ENCODE data around the gene PSMD9.
"Not testable (repeated sequence)": the region's sequence is repeated elsewhere in the genome, so short reads cannot be mapped to it uniquely, and the experiment has no call there.

Gene PSMD9

DNA sequence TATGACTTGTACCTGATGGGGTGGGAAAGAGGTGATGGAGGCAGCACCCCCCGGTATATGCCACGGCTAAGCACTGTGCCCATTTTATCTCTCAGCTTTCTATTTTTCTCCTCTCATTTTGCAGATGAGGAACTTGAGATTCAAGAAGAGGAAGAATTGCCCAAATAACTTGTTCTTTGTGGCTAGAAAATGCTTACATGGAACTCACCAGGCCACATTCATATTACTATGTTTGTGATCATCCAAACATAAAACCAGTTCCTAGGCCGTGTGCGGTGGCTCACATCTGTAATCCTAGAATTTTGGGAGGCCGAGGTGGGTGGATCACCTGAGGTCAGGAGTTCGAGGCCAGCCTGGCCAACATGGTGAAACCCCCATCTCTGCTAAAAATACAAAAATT is 14.5 kb upstream of the PSMD9 start:
- no peak for DNase-seq

DNA sequence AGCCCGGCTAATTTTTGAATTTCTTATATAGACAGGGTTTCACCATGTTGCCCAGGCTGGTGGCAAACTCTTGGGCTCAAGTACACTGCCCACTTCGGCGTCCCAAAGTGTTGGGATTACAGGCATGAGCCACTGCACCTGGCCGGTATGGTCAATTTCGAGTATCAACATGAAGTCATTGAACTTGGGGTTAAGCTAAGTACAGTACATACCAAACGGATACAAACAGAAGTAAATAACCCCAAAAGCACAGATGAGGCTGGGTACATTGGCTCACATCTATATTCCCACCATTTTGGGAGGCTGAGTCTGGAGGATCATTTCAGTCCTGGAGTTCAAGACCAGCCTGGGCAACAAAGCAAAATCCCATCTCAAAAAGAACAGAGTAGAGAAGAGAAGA is 13.0 kb upstream of the PSMD9 start:
- DNase-seq = no peak

DNA sequence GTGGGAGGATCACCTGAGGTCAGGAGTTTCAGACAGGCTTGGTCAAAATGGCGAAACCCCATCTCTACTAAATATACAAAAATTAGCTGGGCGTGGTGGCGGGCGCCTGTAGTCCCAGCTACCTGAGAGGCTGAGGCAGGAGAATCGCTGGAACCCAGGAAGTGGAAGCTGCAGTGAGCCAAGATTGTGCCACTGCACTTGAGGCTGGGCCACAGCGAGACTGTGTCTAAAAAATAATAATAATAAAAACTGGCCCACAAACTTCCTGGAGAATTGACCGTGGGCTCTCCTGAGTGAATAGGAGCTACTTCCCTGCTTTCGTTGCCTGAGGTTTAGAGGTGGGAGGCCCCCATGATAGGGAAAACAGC is 12.5 kb upstream of the PSMD9 start:
- DNase-seq = not testable (repeated sequence)

DNA sequence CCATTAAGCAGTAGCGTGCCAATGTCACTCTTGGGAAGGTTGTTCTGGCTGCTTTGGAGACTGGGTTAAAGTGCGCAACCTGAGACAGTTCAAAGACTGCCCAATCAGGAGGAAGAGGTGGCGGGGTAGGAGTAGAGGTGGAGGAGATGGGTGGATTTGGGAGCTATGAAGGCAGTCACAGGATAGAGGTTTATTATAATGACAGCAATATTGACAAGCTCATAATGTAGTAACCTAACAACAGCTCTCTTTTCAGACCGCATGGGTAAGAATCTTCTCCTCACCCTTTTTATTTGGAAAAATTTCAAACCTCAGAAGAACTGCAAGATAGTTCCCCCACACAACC is 5.3 kb upstream of the PSMD9 start:
- no peak for DNase-seq

DNA sequence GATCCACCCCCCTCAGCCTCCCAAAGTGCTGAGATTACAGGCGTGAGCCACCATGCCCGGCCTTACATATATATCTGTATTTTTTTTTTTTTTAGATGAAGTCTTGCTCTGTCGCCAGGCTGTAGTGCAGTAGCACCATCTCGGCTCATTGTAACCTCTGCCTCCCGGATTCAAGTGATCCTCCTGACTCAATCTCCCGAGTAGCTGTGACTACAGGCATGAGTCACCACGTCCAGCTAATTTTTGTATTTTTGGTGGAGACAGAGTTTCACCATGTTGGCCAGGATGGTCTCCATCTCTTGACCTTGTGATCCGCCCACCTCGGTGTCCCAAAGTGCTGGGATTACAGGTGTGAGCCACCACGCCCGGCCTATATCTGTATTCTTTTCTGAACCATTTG is 3.5 kb upstream of the PSMD9 start:
- not testable (repeated sequence) for DNase-seq

DNA sequence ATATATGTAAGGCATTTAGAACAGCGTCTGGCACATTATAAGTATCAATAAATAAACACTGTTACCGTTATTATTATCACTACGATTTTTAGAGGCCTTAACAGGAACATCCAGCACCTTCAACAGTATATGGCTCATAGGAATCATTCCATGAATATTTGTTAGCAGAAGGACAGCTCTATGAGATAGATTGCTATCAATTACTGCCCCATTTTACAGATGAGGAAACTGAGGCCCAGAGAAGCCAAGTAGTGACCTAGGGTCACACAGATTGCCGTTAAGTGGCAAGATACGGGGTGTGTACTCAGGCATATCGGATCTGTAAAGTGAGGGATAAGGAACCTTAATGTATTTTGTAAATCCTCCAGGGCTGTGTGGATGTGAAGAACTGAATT is 510 bp upstream of the PSMD9 start:
- DNase-seq = no peak

DNA sequence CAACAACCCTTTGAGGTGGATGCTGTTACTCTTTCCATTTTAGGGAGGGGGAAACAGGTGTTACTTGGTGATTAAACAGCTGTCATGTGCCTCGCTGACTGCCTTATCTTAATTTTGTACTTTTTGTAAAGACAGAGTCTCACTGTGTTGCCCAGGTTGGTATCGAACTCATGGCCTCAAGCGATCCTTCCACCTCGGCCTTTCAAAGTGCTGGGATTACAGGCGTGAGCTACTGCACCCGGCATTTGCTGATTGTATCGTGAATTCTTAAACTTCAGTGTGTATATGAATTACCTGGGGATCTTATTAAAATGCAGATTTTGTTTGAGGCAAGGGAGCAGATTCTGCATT is 659 bp downstream of the PSMD9 start:
- no peak for DNase-seq

DNA sequence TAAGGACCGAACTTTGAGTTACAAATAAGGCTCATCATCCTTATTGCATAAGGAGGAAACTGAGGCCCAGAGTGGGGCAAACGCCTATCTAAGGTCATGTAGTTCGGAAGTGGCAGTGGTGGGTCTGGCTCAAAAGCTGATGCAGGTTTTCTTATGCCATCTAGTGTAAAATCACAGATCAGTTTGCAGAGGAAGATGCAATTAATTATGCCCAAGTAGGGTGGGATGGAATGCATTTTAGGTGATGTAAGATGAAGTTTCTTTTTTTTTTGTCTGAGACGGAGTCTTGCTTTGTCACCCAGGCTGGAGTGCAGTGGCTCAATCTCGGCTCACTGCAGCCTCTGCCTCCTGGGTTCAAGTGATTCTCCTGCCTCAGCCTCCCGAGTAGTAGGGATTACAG is 1.1 kb downstream of the PSMD9 start:
- not testable (repeated sequence) for DNase-seq

DNA sequence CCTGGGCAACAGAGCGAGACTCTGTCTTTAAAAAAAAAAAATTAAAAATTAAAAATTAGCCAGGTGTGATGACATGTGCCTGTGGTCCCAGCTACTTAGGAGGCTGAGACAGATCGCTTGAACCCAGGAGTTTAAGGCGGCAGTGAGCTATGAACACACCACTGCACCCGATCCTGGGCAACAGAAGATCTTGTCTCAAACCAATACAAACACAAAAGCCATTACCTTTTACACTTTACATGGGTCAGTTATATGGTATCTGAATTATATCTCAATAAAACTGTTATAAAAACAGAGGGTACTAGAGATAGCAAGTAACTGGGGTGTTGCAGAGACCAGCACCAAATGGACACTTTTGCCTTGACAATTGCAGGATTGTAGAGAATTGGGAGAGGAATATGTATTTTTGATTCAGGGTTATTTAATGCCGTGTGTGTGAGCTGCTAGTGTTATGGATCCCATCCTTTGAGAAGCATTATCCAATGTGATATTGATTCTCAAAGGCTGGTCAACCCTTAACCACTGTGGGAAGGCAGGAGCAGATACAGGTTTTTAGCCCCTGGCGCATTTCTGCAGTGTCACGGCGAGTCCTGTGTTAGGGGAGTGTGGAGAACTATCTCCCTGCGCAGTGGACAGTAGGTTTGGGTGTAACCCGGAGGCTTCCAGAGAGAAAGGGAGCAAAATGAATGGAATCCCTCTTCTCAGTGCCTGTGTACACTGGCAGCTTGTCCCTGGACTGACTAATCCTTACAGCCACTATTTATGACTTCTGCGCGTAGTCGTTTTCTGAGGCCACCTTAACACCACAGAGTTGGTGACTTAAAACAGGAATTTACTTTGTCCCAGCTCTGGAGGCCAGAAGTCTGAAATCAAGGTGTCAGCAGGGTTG is 4.3 kb downstream of the PSMD9 start:
- no peak for DNase-seq

DNA sequence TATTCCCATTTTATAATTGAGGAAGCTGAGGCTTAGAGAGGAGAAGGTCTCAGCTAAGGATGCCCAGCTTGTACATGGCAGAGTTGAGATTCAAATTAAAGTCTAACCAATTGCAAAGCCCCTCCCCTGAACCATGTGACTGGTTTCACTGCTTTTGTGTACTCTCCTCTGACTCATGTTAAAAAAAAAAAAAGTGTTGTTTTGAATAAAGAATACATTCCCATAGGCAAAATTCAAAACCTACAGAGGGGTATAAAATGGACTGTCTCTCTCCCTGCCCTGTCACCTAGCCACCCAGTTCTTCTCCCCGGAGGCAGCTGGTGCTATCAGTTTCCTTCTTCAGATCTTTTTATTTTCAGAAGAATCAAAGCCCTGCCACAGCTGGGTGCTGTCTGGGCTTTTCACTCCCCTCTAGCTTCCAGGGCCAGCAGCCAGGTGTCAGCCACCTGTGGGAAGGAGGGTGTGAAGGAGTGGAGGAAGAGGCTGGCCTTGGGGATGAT is 5.4 kb downstream of the PSMD9 start:
- DNase-seq = peak in 1 of 2 donors; percentile 20

DNA sequence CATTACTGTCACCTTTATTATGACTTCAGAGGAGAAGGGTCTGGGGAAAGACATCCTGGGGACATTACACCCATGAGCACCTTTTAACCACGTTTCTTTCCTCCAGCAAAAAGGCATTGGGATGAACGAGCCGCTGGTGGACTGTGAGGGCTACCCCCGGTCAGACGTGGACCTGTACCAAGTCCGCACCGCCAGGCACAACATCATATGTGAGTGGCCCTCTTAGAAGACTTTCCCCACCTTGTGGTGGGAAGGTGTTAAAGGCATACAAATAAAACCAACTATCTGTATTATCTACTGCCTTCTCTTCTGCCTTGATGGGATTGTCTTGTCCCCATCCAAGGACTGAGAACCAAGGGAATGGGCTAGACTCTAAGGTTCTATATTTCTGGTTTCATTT is 6.0 kb downstream of the PSMD9 start:
- no peak for DNase-seq

DNA sequence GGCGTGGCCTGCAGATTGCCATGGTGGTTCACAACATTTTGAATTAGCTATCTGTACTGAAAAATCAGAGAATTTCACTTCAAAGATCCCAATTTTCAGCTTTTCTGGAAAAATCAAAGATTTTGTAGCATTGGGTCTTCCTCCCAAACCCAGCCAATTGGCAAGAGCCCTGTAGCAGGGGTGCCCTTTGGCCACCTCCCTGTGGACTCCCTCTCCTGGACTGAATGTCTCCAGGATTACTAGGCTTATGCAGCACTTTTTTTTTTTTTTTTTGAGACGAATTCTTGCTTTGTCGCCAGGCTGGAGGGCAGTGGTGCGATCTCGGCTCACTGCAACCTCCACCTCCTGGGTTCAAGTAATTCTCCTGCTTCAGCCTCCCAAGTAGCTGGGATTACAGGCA is 9.7 kb downstream of the PSMD9 start:
- no peak for DNase-seq

DNA sequence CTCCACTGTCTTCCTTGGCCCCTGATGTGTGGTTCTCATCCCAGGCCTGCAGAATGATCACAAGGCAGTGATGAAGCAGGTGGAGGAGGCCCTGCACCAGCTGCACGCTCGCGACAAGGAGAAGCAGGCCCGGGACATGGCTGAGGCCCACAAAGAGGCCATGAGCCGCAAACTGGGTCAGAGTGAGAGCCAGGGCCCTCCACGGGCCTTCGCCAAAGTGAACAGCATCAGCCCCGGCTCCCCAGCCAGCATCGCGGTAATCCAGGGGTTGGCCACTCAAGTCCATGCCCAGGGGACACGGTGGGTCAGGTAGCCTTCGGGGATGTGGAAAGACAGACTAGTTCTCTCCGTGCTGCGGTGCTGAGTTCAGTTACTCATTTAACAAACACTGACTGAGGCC is 11.0 kb downstream of the PSMD9 start:
- no peak for DNase-seq

DNA sequence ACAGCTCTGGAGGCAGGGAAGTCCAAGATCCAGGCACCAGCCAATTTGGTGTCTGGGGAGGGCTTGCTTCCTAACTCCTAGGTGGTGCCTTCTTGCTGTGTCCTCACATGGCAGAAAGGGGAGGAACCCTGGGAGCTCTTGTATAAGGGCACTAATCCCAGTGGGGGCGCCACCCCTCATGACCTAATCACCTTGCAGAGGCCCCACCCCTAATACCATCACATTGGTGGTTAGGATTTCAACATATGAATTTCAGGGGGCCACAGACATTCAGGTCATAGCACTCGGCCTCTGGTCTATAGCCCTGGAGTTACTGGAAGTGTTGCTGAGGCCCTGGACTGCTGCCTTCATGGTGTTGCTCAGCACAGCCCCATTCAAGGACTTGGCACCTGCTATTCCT is 14.6 kb downstream of the PSMD9 start:
- DNase-seq = no peak

DNA sequence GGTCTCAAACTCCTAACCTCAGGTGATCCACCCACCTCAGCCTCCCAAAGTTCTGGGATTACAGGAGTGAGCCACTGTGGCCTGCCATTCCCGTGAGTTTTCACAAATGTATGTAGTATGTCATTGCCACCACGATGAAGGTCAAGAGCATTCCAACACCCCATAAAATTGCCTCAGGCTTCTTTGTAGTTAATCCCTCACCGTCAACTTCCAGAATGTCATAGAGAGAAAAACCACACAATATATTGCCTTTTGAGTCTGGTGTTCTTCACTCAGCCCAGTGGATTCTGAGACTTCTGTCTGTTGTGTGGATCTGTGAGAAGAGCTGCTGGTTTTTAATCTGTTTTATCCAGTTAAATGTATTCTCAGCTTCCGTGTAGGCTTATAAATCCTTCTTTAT is 17.2 kb downstream of the PSMD9 start:
- DNase-seq = no peak

DNA sequence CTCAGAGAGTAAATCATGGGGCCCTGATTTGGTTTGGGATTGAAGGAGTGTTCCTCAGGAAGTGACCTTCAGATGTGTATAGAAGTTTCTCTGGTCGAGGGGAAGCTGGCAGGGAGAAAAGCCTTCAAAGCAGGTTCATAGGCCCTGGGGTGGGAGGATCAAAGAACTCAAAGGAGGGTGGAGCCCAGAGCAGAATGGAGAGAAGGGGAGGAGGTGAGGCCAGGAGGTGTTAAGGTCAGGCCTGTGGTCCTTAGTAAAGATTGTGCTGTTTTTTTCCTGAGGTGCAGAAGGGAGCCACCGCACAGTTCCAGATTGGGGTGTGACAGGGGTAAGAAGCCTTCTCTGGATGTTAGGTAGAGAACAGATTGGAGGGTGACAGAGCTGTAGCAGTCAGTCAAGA is 20.1 kb downstream of the PSMD9 start:
- DNase-seq = no peak

DNA sequence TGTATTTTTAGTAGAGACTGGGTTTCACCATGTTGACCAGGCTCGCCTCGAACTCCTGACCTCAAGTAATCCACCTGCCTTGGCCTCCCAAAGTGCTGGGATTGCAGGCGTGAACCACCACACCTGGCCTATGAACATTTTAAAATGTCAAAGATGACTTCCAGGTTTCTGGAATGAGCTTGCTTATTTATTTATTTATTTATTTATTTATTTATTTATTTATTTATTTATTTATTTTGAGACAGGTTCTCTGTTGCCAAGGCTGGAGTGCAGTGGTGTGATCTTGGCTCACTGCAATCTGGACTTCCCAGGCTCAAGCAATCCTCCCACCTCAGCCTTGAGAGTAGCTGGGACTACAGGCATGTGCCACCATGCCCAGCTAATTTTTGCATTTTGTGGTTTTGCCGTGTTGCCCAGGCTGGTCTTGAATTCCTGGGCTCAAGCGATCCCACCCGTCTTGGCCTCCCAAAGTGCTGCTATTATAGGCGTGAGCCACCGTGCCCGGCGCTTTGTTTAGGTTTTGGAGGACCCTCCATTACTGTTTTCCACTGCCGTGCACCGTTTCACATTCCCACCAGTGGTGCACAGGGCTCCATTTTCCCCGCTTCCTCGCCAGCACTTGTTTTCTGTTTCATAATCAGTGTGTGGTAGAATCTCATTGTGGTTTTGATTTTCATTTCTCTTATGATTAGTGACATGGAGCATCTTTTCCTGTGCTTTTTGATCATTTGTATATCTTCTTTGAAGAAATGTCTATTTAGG is 23.4 kb downstream of the PSMD9 start:
- DNase-seq = no peak

DNA sequence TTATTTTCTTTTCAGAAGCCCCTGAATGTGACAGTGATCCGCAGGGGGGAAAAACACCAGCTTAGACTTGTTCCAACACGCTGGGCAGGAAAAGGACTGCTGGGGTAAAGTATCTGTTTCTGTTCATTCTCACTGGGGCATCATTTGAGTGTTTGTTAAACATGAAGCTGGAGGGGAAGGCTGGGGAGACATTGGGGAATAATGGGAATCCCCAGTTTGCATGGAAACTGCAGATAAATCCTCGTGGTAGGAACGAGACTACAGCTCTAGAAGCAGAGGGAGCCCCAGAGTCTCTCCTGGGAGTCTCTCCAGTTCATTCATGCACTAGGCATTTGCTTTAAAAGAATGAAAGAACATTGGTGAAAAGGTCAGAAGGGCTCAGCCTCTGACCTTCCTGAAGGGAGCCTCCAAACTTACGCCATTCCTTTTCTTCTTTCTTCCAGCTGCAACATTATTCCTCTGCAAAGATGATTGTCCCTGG is 27.3 kb downstream of the PSMD9 start:
- no peak for DNase-seq

DNA sequence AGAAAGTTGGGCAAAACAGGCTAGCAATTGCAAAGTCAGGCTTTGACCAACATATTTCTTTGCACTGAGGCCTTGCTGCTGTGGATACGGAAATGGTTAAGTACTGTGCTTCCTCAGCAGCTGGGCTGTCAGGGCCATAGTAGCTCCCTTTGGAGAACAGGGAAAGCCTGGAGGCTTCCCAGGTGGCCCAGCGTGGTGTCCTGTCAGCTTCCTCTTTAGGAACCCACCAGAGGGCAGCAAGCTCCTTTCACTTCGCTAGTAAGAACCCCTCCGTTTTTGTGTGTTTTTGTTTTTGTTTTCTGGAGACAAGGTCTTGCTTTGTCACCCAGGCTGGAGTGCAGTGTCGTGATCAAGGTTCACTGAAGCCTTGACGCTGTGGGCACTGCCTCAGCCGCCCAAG is 28.1 kb downstream of the PSMD9 start:
- DNase-seq = no peak

DNA sequence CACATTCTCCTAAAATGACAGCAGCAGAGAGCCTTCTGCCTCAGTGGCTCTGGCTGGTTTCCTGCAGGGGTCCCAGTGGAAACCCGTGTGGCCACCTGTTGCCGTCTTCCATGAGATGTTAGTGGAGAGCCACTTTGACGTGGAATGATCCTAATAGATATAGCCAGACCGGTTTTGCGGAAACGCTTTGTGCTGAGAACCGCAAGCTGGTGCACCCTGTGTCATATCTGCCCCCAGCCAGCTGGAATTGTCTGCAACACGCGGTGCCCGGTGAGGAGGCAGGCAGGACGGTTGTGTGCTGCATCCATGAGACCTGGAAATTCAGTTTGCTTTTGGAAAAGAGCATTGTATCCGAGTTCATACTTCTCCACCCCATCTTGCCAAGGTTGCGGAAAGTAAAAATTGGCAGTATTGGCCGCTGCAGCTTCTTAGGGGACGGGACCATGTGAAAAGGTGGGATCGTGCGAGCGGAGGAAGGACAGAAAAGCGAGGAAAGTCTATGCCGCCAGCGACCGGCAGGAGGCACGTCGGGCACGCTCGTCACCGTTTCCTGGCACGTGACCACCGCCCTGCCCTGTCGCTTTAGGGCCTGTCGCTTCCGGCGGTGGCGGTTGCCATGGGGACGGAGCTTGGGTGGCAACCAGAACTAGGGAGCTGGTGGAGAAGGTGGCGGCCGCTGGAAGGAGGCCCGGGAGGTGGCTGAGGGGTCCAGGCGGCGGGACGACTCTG is 29.5 kb downstream of the PSMD9 start, which contains the start of gene CFAP251:
CFAP251 (plus strand) TSS at position 643 of the 729 bp plus-strand sequence. CDS start 2,714 bp downstream, outside the sequence.
- peak; percentile 96 to 97 for DNase-seq

DNA sequence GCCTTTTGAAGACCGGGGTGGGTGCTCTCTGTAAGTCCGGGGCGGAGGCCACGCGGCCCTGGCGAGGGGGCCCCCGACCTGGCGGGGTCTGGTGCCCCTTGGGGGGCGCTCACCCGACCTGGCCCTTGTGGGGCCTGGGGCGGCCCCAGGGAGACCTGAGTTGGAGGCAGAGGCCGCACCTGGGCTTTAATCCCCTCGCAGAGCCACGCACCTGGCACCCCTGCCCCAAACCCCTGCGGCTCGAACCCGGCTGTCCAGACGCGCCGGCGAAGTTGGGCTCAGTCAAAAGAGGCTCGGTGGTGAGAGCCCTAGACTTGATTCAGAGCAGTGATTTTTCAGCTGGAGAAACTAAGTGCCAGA is 30.1 kb downstream of the PSMD9 start:
- DNase-seq = no peak

DNA sequence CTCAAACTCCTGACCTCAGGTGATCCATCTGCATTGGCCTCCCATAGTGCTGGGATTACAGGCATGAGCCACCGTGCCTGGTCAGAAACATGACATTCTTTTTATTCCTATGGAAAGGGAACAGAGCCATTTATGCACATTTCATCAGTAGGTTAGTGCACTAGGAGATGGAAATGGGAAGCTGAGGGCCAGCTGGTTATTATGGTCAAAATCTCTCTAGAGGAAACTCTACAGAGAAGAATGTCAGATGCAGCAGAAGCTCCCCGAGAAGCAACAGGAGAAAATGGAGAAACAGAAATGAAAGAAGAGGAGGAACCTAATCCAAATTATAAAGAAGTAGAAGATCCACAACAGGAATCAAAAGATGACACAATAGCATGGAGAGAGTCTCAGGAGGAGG is 32.5 kb downstream of the PSMD9 start:
- DNase-seq = no peak

DNA sequence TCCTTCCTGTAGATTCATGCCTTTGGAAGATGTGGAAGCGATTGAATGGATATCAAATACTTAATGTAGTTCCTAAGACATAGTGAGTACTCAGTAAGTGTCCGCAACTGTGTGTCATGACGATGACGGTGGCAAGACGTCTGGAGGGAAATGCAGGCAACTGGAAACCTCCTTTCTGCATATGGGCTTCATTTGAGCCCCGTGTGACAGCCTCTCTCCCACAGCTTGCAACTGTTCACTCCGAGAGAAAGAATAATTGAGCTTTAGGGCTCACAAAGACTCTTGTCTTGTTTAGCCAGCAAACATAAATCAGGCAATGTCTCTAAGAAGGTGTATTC is 36.7 kb downstream of the PSMD9 start:
- DNase-seq = no peak

Data from activated CD4-positive, alpha-beta T cell treated with anti-CD3 and anti-CD28 coated beads for 4 hours (primary cell).